Neural cell (in vitro differentiated cells): Measurements from ENCODE around the gene HBG1.

Experiments used
- EP300 ChIP-seq: fragments of 450-650 bp; conservative IDR thresholded peaks from 2 replicates; pipeline ENCODE4 v1.6.1; 2014; ENCODE audit warnings: antibody characterized with exemption, mild to moderate bottlenecking, moderate library complexity; ENCODE audit not compliant: poor library complexity, severe bottlenecking
- EZH2 ChIP-seq: fragments of 200-600, 300-800 bp; shearing (Covaris generic), sonication (generic); IDR thresholded peaks from 2 replicates; pipeline ENCODE4 v1.6.1; 2014; ENCODE audit warnings: antibody characterized with exemption, low read length, borderline replicate concordance, mild to moderate bottlenecking; ENCODE audit not compliant: insufficient read depth, poor library complexity, severe bottlenecking
- MXI1 ChIP-seq: fragments of 450-650 bp; conservative IDR thresholded peaks from 2 replicates; pipeline ENCODE4 v1.6.1; 2014; ENCODE audit warnings: antibody characterized with exemption, mild to moderate bottlenecking; ENCODE audit not compliant: poor library complexity, severe bottlenecking
- POLR2AphosphoS5 ChIP-seq: IDR thresholded peaks from 2 replicates; pipeline ENCODE4 v1.6.1; 2012
- RAD21 ChIP-seq: fragments of 450-650 bp; conservative IDR thresholded peaks from 2 replicates; pipeline ENCODE4 v1.6.1; 2014; ENCODE audit warnings: antibody characterized with exemption, mild to moderate bottlenecking, moderate library complexity
- SMC3 ChIP-seq: fragments of 450-650 bp; conservative IDR thresholded peaks from 2 replicates; pipeline ENCODE4 v1.6.1; 2014; ENCODE audit warnings: antibody characterized with exemption, mild to moderate bottlenecking, moderate library complexity; ENCODE audit not compliant: poor library complexity
- TAF1 ChIP-seq: IDR thresholded peaks from 2 replicates; pipeline ENCODE4 v1.6.1; 2012; ENCODE audit warnings: low read depth
- TF ChIP-seq, protein P1 (sequence below): IDR thresholded peaks from 2 replicates; pipeline ENCODE4 v1.6.1; 2012; ENCODE audit warnings: borderline replicate concordance
- TF ChIP-seq, protein P2 (sequence below): fragments of 450-650 bp; IDR thresholded peaks from 2 replicates; pipeline ENCODE4 v1.5.1; 2014; ENCODE audit warnings: antibody characterized with exemption, mild to moderate bottlenecking, moderate library complexity; ENCODE audit not compliant: poor library complexity, severe bottlenecking

DNA sequence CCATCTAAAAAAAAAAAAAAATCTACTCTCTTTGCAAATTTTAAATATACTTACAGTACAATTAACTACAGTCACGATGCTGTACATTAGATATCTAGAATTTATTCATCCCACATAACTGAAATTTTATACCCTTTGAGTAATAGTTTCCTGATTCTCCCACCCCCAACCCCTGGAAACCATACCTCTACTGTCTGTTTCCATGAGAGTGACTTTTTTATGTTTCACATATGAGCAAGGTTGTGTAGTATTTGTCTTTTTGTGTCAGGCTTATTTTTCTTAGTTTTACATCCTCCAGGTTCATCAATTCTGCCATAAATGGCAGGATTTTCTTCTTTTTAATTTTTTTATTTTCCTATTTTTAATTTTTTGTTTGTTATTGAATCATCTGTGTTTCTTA lies 26.0 kb downstream of the HBG1 start:
- TF ChIP-seq RAD21 (no peak), POLR2AphosphoS5 (no peak), EP300 (no peak), TAF1 (no peak), EZH2 (no peak), SMC3 (no peak), MXI1 (no peak)
- TF ChIP-seq, protein P1, sequence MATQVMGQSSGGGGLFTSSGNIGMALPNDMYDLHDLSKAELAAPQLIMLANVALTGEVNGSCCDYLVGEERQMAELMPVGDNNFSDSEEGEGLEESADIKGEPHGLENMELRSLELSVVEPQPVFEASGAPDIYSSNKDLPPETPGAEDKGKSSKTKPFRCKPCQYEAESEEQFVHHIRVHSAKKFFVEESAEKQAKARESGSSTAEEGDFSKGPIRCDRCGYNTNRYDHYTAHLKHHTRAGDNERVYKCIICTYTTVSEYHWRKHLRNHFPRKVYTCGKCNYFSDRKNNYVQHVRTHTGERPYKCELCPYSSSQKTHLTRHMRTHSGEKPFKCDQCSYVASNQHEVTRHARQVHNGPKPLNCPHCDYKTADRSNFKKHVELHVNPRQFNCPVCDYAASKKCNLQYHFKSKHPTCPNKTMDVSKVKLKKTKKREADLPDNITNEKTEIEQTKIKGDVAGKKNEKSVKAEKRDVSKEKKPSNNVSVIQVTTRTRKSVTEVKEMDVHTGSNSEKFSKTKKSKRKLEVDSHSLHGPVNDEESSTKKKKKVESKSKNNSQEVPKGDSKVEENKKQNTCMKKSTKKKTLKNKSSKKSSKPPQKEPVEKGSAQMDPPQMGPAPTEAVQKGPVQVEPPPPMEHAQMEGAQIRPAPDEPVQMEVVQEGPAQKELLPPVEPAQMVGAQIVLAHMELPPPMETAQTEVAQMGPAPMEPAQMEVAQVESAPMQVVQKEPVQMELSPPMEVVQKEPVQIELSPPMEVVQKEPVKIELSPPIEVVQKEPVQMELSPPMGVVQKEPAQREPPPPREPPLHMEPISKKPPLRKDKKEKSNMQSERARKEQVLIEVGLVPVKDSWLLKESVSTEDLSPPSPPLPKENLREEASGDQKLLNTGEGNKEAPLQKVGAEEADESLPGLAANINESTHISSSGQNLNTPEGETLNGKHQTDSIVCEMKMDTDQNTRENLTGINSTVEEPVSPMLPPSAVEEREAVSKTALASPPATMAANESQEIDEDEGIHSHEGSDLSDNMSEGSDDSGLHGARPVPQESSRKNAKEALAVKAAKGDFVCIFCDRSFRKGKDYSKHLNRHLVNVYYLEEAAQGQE: no peak
- TF ChIP-seq, protein P2, sequence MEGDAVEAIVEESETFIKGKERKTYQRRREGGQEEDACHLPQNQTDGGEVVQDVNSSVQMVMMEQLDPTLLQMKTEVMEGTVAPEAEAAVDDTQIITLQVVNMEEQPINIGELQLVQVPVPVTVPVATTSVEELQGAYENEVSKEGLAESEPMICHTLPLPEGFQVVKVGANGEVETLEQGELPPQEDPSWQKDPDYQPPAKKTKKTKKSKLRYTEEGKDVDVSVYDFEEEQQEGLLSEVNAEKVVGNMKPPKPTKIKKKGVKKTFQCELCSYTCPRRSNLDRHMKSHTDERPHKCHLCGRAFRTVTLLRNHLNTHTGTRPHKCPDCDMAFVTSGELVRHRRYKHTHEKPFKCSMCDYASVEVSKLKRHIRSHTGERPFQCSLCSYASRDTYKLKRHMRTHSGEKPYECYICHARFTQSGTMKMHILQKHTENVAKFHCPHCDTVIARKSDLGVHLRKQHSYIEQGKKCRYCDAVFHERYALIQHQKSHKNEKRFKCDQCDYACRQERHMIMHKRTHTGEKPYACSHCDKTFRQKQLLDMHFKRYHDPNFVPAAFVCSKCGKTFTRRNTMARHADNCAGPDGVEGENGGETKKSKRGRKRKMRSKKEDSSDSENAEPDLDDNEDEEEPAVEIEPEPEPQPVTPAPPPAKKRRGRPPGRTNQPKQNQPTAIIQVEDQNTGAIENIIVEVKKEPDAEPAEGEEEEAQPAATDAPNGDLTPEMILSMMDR: no peak
